HT1080 (cell line): Measurements from ENCODE around the gene CACNA1C. TPM values are rescaled to one million over a fixed set of nuclear protein-coding genes. Genes with fewer than 3 reads are reported as not detected.

Experiments
- DNase-seq: peaks from one replicate; pipeline ENCODE4 v3.0.0-alpha.2; 2015; ENCODE audit warnings: low read depth
- total RNA-seq: library from RNA; depleted of rRNA; stranded (reverse); fragments of >200 nt; shearing (Covaris generic); gene quantifications from 2 replicates; pipeline ENCODE4 v1.2.3, GENCODE V29; 2014

Gene CACNA1C
- total RNA-seq, 1 experiment from 2014 or later, result not detected

DNA sequence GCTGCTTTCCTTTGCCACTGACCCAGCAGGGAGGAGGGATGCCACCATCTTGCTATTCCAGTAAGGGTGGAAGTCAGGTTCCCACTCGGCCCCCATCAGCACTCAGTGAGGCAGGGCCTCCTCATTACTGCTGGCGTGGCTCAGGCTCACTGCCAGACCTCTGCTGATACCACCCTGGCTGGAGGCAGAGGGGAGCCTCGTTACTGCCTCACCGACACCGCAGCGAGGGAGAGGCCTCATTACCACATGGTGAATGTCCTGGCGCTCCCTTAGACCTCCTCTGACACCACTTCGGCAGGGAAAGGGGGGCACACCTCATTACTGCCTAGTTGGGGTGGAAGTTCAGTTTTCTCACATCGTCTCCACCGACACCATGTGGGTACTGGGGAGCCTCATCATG is 354.1 kb downstream of the CACNA1C start:
- no peak for DNase-seq

DNA sequence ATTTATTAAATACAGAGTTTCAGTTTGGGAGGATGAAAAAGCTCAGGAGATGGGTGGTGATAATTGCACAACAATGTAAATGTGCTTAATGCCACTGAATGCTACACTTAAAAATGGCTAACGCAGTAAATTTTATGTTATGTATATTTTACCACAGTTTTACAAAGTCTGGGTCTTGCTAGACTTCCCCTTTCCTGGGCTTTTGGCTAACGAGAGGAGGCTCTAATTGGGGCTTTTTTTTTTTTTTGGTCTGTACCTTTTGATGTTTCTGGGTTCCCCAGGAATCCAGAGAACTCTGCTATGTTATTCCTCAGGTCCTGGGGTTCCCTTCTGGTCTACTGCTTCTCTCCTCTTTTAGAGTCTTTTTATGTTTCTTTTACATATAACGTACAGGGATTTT is 355.5 kb downstream of the CACNA1C start:
- DNase-seq, result no peak

- DNase-seq, result no peak
Measured at GRCh38 chr12:2409656-2410265, 357.0 kb downstream of the CACNA1C start.

DNA sequence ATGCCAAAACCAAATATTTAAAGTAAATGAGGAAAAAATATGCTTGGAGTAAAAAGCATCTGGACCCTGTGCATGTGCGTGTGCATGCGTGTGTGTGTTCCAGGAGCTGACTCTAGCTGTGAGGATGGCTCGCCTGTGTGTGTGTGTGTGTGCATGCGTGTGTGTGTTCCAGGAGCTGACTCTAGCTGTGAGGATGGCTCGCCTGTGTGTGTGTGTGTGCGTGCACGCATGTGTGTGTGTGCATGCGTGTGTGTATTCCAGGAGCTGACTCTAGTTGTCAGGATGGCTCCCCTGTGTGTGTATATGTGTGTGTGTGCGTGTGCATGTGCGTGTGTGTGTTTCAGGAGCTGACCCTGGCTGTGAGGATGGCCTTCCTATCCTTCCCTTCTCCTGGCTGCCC is 357.7 kb downstream of the CACNA1C start:
- no peak for DNase-seq

DNA sequence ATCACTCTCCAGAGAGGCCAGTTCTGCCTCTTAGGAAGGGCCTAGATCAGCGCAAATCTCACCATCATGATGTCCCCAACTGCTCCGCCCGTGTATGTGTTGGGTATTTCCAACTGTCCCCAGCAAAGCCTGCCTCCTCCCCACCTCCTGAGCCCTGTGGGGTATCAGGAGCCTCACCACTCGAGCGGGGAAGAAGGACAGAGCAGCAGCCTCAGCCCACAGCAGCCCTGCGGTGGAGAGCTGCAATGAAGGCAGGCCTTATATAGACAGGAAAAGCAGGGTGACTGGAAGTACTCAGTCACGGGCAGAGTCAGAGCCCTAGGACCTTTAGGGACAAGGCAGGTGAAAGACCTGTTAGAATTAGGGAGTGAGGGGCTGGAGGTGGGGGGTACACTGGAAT is 358.2 kb downstream of the CACNA1C start:
- no peak for DNase-seq

GRCh38 chr12:2411616-2412304 is 359.0 kb downstream of the CACNA1C start:
- no peak for DNase-seq

DNA sequence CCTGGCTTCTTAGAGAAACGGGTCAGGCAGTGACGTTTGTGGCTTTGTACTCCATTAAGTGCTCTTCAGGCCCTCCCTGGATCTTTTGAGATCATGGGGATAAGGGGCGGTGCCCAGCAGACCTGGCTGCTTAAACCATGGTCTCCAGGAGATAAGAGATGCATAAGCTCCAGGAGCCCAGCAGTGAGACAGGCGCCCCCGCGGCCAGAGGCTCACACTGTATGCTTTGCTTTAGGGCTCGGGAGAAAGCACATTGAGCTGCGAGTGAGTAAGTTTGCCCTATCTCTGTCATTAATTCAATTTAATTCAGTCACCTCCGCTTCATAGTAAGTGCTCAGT is 359.5 kb downstream of the CACNA1C start:
- no peak for DNase-seq

GRCh38 chr12:2413301-2413700 is 360.5 kb downstream of the CACNA1C start:
- no peak for DNase-seq

DNA sequence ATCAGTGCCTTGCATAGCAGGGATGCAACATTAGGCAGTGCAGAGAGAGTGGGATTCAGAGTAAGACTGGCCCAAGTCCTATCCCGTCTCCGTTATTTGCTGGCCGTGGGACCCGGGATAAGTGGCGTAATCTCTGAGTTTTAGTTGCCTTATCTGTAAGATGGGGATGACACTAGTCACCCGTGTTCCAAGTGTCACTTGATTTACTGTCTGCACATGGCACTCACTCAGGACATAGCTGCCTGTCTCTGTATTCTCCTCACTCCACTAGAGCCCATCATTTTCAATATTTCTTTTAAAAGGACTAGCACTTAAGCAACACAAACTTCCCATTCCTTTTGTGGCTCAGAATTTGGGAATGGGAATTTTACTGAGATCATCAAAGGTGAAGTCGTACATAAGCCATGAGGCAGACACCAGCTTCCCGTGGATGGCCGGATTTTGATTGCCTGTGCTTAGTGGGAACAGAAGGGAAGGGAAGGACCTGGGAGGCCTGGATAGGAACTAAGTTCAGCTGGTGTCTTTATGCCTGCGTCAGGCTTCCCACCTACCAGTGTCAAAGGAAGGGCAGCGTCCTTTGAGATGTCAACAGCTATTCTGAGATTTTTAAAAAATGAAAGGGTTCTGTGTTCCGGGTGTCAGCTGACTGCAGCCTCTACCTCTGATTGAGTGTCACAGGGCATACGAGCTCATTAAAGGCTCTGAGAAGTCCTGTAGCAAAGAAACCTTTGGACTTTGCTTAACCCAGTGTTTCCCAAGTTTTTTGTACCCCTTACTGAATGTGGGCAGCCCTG is 361.4 kb downstream of the CACNA1C start:
- no peak for DNase-seq

DNA sequence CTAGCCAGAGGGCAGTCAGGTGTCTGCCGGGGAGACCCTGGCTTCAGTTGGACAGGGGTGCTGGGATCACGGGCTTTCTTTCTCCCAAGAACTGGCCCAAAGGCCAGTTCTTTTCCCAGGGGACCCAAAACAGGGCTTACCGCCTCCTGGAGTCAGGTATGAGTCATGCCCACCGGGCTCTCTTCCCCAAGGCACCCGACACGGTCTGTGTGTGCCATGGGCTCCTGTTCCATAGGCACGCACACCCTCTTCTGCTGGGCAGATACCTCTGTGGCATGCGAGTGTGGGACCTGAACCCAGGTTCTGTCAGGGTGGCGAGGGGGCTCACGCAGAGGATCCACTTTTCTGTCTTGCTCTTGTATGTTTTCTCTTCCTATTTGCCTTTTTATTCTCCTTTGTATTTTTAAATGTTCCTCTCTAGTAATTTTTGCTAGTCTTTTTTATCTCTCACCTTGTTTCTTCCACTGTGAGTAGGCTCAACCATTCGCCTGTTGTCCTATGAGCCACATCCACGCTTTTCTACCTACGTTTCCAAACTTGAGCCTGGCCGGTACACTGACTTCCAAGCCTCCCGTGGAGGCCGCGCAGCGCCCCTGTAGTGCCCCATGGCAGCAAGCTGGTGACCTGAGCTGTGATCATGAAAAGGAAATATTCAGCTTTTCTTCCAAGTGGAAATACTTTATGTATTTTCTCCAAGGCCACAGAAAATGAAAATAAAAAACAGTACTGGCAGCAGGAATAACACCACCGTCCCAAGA is 362.2 kb downstream of the CACNA1C start:
- DNase-seq, result no peak

GRCh38 chr12:2415568-2415944 is 362.8 kb downstream of the CACNA1C start:
- no peak for DNase-seq

GRCh38 chr12:2416158-2416557 is 363.4 kb downstream of the CACNA1C start:
- no peak for DNase-seq

- DNase-seq, result no peak
Measured at GRCh38 chr12:2417481-2418160, 364.8 kb downstream of the CACNA1C start.

GRCh38 chr12:2418579-2418978 is 365.8 kb downstream of the CACNA1C start:
- DNase-seq, result no peak

DNA sequence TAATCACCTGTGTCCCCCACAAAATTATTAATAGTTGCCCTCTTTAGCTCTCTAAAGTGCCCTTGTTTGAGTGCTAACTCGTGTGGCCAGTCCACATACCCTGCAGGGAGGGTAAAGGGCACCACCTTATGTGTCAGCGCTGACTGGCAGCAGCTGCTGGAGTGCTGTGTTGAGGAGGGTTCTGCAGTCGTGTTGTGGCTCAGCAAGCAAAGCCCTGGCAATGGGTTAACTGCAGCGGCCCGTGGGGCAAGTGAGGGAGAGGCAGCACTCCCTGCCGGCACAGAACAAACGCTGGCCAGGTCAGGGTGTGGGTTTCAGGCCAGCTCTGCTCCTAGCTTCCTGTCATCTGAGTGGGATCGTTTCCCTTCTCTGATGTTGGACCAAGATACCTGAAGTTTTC is 369.8 kb downstream of the CACNA1C start:
- no peak for DNase-seq

DNA sequence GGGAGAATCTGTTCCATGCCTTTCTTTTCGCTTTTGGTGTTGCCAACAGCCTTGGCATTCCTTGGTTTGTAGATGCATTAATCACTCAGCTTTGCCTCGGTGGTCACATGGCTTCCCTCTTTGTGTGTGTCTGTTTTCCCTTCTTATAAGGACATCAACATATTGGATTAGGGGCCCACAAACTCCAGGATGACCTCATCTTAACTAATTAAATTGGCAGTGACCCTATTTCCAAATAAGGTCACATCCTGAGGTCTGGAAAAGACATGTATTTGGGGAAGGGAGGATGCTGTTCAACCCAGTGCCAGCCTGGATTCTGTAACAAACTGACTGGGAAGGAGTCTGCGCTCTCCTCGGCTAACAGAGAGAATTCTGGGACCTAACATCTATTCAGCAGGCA is 376.2 kb downstream of the CACNA1C start:
- no peak for DNase-seq

GRCh38 chr12:2431810-2432209 is 379.0 kb downstream of the CACNA1C start:
- no peak for DNase-seq

DNA sequence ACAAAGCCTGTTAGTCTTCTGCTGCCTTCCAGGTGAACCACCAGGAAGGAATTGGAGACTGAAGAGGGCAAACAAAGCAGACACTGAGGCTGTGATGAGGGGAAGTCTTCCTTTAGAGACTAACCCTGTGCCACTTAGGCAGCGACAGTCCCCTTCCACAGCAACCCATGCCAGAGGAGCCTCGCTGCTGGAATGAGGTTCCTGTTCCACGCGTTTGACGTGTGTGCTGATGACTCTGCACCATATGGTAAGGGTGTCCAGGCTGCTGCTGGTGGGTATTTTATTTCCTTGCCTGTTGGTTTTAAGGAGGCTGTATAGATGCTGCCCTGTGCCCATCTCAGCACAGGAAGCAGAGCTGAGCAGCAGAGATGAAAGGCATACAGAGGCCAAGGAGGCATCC is 380.1 kb downstream of the CACNA1C start:
- no peak for DNase-seq

DNA sequence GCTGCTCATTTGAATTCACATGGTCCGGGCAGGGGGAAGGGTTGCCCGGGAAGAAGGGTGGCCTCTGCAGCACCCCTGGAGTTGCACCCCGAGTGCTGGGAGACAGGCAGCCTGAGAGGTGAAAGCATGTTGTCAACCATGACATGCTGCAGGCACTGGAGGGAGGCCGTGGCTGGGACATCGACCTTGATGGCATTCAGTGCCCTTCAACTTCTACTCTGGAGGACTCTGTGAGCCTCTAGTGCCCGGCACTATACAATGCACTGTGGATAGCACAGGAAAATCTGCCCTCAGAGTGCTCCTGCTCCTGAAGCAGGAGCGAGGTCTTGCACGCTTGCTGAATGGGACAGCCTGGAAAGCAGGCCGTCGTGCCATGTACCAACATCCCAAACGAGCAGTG is 382.7 kb downstream of the CACNA1C start:
- no peak for DNase-seq

DNA sequence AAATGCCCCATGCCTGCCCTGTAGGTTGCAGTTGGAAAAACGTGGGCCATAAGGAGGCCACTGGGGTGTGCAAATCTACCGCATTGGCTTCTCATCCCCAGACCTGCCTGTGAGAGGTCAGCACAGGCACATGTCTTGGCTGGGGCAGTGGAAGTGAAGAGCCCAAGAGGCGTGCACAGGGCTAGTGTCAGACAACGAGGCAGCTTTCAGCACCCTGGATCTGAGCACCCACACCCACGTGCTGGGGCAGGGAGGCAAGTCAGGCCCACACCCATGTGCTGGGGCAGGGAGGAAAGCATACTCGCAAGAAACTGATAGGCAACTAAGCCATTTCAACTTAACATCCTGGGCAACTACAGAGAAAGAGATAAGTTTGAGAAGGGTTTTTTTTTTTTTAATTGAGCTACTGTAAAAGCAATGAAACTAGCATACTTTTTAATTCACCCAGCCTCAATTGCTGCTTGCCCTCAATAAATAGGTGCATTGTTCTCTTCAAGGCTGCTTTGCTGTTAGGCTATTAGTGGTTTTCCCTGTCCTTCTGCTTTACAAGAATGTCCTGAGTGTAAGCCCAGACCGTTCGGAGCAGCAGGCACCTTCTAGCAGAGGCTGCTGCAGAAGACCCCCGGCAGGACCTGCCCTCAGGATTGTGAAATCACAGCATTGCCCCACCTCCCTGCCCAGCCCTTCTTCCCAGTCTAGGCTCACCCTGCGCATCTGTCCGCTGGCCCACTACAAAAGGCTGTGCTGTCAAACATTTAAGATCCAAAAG is 386.7 kb downstream of the CACNA1C start:
- no peak for DNase-seq

DNA sequence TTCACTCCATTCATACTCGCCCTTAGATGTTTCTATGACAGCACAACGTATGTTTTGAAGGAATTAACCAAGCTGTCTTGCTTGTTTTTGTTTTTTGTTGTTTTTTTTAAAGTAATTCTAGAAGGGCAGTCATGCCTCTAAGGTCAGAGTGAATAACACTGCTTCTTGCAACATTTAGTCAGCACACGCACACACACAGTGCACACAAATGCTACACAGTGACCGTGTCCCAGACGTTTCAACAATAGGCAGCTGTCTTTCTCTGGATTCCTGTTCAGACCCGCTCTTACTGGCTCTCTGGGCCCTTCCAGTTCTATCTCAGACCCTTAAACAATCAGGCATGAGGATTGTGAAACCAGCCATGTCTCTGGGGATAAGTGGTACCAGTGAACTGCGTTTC is 391.0 kb downstream of the CACNA1C start:
- no peak for DNase-seq
